T follicular helper cell (primary cell): Measurements from ENCODE around the gene TMEFF2.
A peak's percentile ranks its signal among the peaks of the same experiment; 100 is the strongest.
"Not testable (repeated sequence)": the region's sequence is repeated elsewhere in the genome, so short reads cannot be mapped to it uniquely, and the experiment has no call there.

ENCODE experiments used
- DNase-seq: peaks from one replicate; pipeline ENCODE4 v3.0.0-alpha.2; 2020; ENCODE audit warnings: low read depth

Gene TMEFF2

GRCh38 chr2:192184349-192184748 is 10.4 kb downstream of the TMEFF2 start:
- DNase-seq = no peak

- DNase-seq = no peak
These were observed 11.4 kb downstream of the TMEFF2 start for GRCh38 chr2:192183296-192183695.

- no peak for DNase-seq
These were observed 27.8 kb downstream of the TMEFF2 start for GRCh38 chr2:192166946-192167345.

- DNase-seq = no peak
These were observed 28.9 kb downstream of the TMEFF2 start for GRCh38 chr2:192165842-192166241.

GRCh38 chr2:192162392-192163042 is 32.2 kb downstream of the TMEFF2 start:
- DNase-seq = peak; percentile 51

- DNase-seq = no peak
These were observed 33.0 kb downstream of the TMEFF2 start for GRCh38 chr2:192161656-192162290.

GRCh38 chr2:192159736-192160135 is 35.0 kb downstream of the TMEFF2 start:
- no peak for DNase-seq

- DNase-seq = no peak
These were observed 35.5 kb downstream of the TMEFF2 start for GRCh38 chr2:192159208-192159607.

- DNase-seq = no peak
These were observed 37.0 kb downstream of the TMEFF2 start for GRCh38 chr2:192157776-192158175.

- no peak for DNase-seq
These were observed 39.1 kb downstream of the TMEFF2 start for GRCh38 chr2:192155511-192156118.

GRCh38 chr2:192153561-192153960 is 41.2 kb downstream of the TMEFF2 start:
- no peak for DNase-seq

GRCh38 chr2:192151853-192152252 is 42.9 kb downstream of the TMEFF2 start:
- no peak for DNase-seq

GRCh38 chr2:192150166-192150565 is 44.6 kb downstream of the TMEFF2 start:
- DNase-seq = no peak

GRCh38 chr2:192148620-192149321 is 46.0 kb downstream of the TMEFF2 start:
- DNase-seq = no peak

- no peak for DNase-seq
These were observed 46.5 kb downstream of the TMEFF2 start for GRCh38 chr2:192148241-192148619.

- DNase-seq = no peak
These were observed 48.4 kb downstream of the TMEFF2 start for GRCh38 chr2:192146069-192147015.

- no peak for DNase-seq
These were observed 49.2 kb downstream of the TMEFF2 start for GRCh38 chr2:192145496-192145895.

GRCh38 chr2:192140236-192140839 is 54.4 kb downstream of the TMEFF2 start:
- DNase-seq = no peak

- no peak for DNase-seq
These were observed 54.9 kb downstream of the TMEFF2 start for GRCh38 chr2:192139813-192140212.

- no peak for DNase-seq
These were observed 57.3 kb downstream of the TMEFF2 start for GRCh38 chr2:192137451-192137850.

- not testable (repeated sequence) for DNase-seq
These were observed 62.1 kb downstream of the TMEFF2 start for GRCh38 chr2:192132604-192133003.
